ENCODE results near the gene RENBP.
"Not testable (repeated sequence)": the region's sequence is repeated elsewhere in the genome, so short reads cannot be mapped to it uniquely, and the experiment has no call there.

RENBP gene

GRCh38 chrX:153984351-153985178 is 40.1 kb upstream of the RENBP start:
- H3K27ac ChIP-seq, result peak overlapping the region; percentile 36
- TF ChIP-seq CTCF (conservative IDR thresholded peaks at IDR 0.05), result no peak

DNA sequence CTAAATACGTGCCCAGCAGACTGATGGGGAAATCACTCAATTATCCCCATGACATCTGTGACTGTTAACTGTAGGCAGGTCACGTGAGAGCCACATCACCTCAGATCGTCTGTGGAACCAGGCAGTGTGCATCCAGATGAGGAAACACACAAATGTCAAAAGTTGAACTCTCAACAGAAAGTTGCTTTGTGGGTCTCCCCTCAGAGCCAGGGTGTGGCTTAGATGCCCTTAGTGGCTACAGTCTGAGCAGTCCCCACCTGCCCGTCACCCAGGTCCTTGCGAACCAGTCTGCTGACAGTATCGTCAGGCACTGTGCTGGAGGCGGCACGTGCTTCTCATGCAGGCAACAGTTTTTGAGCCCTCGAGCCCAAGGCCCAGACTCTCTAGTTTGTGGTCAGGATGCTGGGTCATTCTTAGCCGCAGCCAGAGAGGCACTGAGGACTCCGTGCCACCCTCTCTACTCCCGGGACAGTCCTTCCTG is 38.9 kb upstream of the RENBP start:
- no peak overlapping the region for H3K27ac ChIP-seq
- no peak for TF ChIP-seq CTCF (conservative IDR thresholded peaks at IDR 0.05)

DNA sequence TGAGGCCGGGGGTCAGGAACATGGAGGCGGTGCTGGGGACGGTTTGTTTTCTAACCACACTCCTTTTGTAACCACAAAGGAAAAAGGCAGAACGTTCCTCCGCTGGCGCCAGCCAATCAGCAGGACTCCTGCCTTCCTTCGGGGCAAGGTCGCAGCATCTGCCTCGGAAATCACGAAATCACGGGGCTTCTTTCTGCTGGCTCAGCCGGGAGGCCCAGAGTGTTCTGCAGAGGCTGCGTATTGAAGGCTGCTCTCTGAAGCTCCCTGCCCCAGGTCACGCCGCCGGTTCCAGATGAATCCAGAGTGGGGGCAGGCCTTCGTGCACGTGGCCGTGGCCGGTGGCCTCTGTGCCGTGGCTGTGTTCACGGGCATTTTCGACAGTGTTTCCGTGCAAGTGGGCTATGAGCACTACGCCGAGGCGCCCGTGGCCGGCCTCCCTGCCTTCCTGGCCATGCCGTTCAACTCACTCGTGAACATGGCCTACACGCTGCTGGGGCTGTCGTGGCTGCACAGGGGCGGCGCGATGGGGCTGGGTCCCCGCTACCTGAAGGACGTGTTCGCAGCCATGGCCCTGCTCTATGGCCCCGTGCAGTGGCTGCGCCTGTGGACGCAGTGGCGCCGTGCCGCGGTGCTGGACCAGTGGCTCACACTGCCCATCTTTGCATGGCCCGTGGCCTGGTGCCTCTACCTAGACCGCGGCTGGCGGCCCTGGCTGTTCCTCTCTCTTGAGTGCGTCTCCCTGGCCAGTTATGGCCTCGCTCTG is 37.5 kb upstream of the RENBP start:
- TF ChIP-seq CTCF (conservative IDR thresholded peaks at IDR 0.05), result no peak
- H3K27ac ChIP-seq, result no peak overlapping the region

- TF ChIP-seq CTCF (conservative IDR thresholded peaks at IDR 0.05), result no peak
- no peak overlapping the region for H3K27ac ChIP-seq
Measured at GRCh38 chrX:153981231-153981630, 36.8 kb upstream of the RENBP start.

GRCh38 chrX:153980394-153980793 is 36.0 kb upstream of the RENBP start:
- H3K27ac ChIP-seq, result not testable (repeated sequence)

GRCh38 chrX:153974726-153975286 is 30.4 kb upstream of the RENBP start:
- peak overlapping the region; percentile 98 for H3K27ac ChIP-seq
- no peak for TF ChIP-seq CTCF (conservative IDR thresholded peaks at IDR 0.05)

DNA sequence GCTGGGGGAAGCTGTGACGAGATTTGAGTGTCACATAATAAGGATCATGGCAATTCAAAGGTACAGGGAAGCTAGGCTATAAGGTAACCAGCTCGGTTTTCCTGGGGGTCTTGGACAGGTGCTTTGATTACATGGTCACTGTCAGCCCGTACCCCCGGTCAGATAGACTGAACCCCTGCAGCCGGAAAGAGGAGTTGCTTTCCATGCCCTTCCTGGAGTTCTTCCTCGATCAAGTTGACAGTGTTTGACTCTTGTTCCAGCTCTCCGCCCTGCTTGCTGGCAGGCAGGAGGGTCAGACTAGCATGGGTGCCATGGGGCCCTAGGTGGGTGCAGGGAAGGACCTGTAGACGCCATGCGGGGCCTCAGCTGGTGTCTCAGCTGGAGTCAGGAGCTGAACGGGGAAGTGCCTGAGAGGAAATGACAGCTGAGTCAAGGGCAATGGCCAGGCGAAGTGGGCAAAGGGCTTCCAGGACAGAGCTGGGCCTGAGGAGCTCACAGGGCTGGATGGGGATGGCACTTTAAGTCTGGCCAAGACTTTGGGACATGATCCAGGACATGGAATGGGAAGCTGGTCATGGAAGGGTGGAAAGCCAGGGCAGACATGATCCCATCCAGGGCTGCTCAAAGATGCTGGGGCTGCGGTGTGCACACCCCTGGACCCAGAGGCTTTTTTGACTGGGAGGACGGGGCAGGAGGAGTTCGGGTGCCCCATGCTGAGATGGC is 29.7 kb upstream of the RENBP start:
- H3K27ac ChIP-seq, result peak overlapping the region; percentile 98
- TF ChIP-seq CTCF (conservative IDR thresholded peaks at IDR 0.05), result no peak

Data from VCaP (cell line).